Spleen (tissue), 11 donors: ENCODE data around the gene PANX1. TPM values are rescaled to one million over a fixed set of nuclear protein-coding genes. Genes with fewer than 3 reads are reported as not detected.
"Not testable (repeated sequence)": the region's sequence is repeated elsewhere in the genome, so short reads cannot be mapped to it uniquely, and the experiment has no call there.

ENCODE experiments used
- DNase-seq: peaks from one replicate; pipeline ENCODE4 v3.0.0-alpha.2; 2020
- H3K27ac ChIP-seq, 8 donors: fragments of 200-600 bp; sonication (generic) in 7 of 8; 1 replicate in 4 of 8; 2 replicates in 4 of 8; pipeline versions ENCODE4 v1.5.0 to v1.8.0; 2016 to 2021; ENCODE audit warnings: inconsistent platforms in 4 of 8, mild to moderate bottlenecking in 4 of 8, moderate library complexity in 1 of 8
- H3K27me3 ChIP-seq, 7 donors: fragments of 200-600 bp; sonication (generic) in 6 of 7; replicated peaks in 1 of 7; 1 replicate in 4 of 7; 2 replicates in 3 of 7; pipeline versions ENCODE4 v1.5.0 to v1.8.0; 2016 to 2021; ENCODE audit warnings: inconsistent platforms in 3 of 7, mild to moderate bottlenecking in 1 of 7
- H3K36me3 ChIP-seq, 6 donors: fragments of 200-600 bp; sonication (generic) in 5 of 6; 1 replicate in 4 of 6; 2 replicates in 2 of 6; pipeline versions ENCODE4 v1.5.0 to v1.8.0; 2016 to 2021; ENCODE audit warnings: inconsistent platforms in 2 of 6
- H3K4me1 ChIP-seq, 6 donors: fragments of 200-600 bp; sonication (generic) in 5 of 6; 1 replicate in 3 of 6; 2 replicates in 3 of 6; pipeline versions ENCODE4 v1.5.0 to v1.8.0; 2016 to 2021; ENCODE audit warnings: inconsistent platforms in 3 of 6
- H3K4me3 ChIP-seq, 8 donors: fragments of 200-600 bp; sonication (generic) in 7 of 8; 1 replicate in 4 of 8; 2 replicates in 4 of 8; pipeline versions ENCODE4 v1.5.0 to v1.8.0; 2016 to 2021; ENCODE audit warnings: inconsistent platforms in 4 of 8, mild to moderate bottlenecking in 4 of 8, moderate library complexity in 2 of 8
- H3K9me3 ChIP-seq, 8 donors: fragments of 200-600 bp; sonication (generic) in 7 of 8; 1 replicate in 4 of 8; 2 replicates in 4 of 8; pipeline versions ENCODE4 v1.5.0 to v1.8.0; 2016 to 2021; ENCODE audit warnings: inconsistent platforms in 4 of 8
- CTCF ChIP-seq, 11 experiments: fragments of 200-600 bp in 7 of 11; fragments of 450-650 bp in 4 of 11; sonication (generic) in 4 of 11; IDR thresholded peaks in 8 of 11; conservative IDR thresholded peaks in 3 of 11; 1 replicate in 7 of 11; 2 replicates in 4 of 11; pipeline versions ENCODE4 v1.4.0 to v1.8.0; 2016 to 2021; ENCODE audit warnings: antibody characterized with exemption in 11 of 11, inconsistent platforms in 4 of 11, mild to moderate bottlenecking in 1 of 11
- POLR2A ChIP-seq, 3 donors: fragments of 450-650 bp; IDR thresholded peaks; one replicate each; pipeline ENCODE4 v1.5.1; 2017; ENCODE audit warnings: antibody characterized with exemption in 3 of 3, mild to moderate bottlenecking in 1 of 3
- POLR2AphosphoS5 ChIP-seq, 3 donors: sonication (generic); formaldehyde crosslinking; IDR thresholded peaks; one replicate each; pipeline ENCODE4 v1.5.1; 2017; ENCODE audit warnings: antibody characterized with exemption in 3 of 3
- WGBS, 5 donors: extraction: QIAGEN DNeasy Blood & Tissue Kit in 3 of 5; methylation state at CpG; one replicate each; pipeline versions ENCODE4 v1.1.5 to v1.1.7; 2013 to 2018; 5-methylcytosine and 5-hydroxymethylcytosine counted together
- intact Hi-C: fragments of 100-400 bp; cut with DNase I; formaldehyde crosslinking; loops from one replicate; pipeline ENCODE4 v1.15.0; 2023; ENCODE audit warnings: low total_unique reads
- polyA plus RNA-seq, 3 donors: library from polyadenylated mRNA; stranded (reverse); fragments of 200-250 nt; gene quantifications; one replicate each; pipeline ENCODE4 v1.2.1, GENCODE V29; 2013
- total RNA-seq, 7 donors: library from RNA; depleted of rRNA in 3 of 7; stranded (reverse); fragments of >200 nt in 3 of 7; fragmentation: NEBNext Ultra II Directional in 4 of 7; extraction: Animal tissue kit (Norgen Biotek cat#: 25700) in 4 of 7; gene quantifications; one replicate each; pipeline versions ENCODE4 v1.1.0 to v1.2.1, GENCODE V29; 2016 to 2021
- donor health status: healthy with polysubstance abuse.
- donor health status: DM: no; HTN: no; CAD: no; lungs with moderate emphysema.
- donor health status: DM: no; HTN: no; CAD: no.
- donor health status: Bipolar disorder and iron deficiency.
- donor health status: healthy.
- donor health status: DM: no; HTN: no; CAD: no.
- donor health status: DM: yes; HTN: yes; CAD: no.

The PANX1 gene
- total and polyA plus RNA-seq, 10 donors, result 1.6 to 15.1 (median 11.5) TPM

GRCh38 chr11:94117871-94118270 is 10.8 kb upstream of the PANX1 start:
- peaks cover 0 to 11% (median 0%) of the 10 kb centered on the region in 7 donors for H3K27me3 ChIP-seq
- TF ChIP-seq CTCF (IDR thresholded peaks at IDR 0.05 in 8 of 11, conservative IDR thresholded peaks at IDR 0.05 in 3 of 11) (no peak), POLR2A (IDR thresholded peaks at IDR 0.05) (no peak), POLR2AphosphoS5 (IDR thresholded peaks at IDR 0.05) (no peak)
- DNase-seq, result no peak
- intact Hi-C loops, result no loop called here
- no peak overlapping the region for H3K4me3 ChIP-seq
- H3K9me3 ChIP-seq, result peaks cover 0 to 3% (median 0%) of the 10 kb centered on the region in 8 donors
- no peaks in the 10 kb centered on the region for H3K4me1 ChIP-seq
- H3K27ac ChIP-seq, result no peak overlapping the region
- no peaks in the 10 kb centered on the region for H3K36me3 ChIP-seq

GRCh38 chr11:94119676-94120075 is 9.0 kb upstream of the PANX1 start:
- DNase-seq, intact Hi-C loops: not testable (repeated sequence)
- 70 to 96% (median 93%) methylated on average over 6 of the region's 6 CpGs for WGBS, 5 donors

DNA sequence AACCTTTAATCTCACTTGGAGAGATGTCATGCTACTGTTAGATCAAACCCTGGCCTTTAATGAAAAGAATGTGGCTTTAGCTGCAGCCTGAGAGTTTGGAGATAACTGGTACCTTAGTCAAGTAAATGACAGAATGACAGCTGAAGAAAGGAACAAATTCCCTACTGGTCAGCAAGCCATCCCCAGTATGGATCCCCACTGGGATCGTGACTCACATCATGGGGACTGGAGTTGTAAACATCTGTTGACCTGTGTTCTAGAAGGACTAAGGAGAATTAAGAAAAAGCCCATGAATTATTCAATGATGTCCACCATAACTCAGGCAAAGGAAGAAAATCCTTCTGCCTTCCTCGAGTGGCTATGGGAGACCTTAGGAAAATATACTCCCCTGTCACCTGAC is 8.1 kb upstream of the PANX1 start:
- H3K4me1 ChIP-seq, H3K9me3 ChIP-seq, H3K27me3 ChIP-seq, DNase-seq, H3K36me3 ChIP-seq, H3K4me3 ChIP-seq, H3K27ac ChIP-seq, intact Hi-C loops: not testable (repeated sequence)
- 71 to 94% (median 83%) methylated on average over 2 of the region's 2 CpGs for WGBS, 5 donors

More at GRCh38 chr11:94119676-94120075, 9.0 kb upstream of the PANX1 start:
- H3K36me3 ChIP-seq, H3K4me1 ChIP-seq, H3K27ac ChIP-seq, H3K4me3 ChIP-seq, H3K9me3 ChIP-seq: not testable (repeated sequence)
- peaks cover 0 to 11% (median 0%) of the 10 kb centered on the region in 7 donors for H3K27me3 ChIP-seq

DNA sequence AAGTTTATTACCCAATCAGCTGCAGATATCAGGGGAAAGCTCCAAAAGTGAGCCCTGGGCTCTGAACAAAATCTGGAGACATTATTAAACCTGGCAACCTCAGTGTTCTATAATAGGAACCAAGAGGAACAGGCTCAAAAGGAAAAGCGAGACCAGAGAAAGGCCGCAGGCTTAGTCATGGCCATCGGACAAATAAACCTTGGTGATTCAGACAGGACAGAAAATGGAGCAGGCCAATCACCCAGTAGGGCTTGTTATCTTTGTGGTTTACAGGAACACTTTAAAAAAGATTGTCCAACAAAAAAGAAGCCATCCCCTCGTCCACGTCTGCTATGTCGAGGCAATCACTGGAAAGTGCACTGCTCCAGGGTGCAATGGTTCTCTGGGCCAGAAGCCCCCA is 7.7 kb upstream of the PANX1 start:
- 90 to 98% (median 94%) methylated on average over 6 of the region's 6 CpGs for WGBS, 5 donors
- H3K27ac ChIP-seq, result no peak overlapping the region
- TF ChIP-seq POLR2A (IDR thresholded peaks at IDR 0.05) (no peak), POLR2AphosphoS5 (IDR thresholded peaks at IDR 0.05) (no peak), CTCF (IDR thresholded peaks at IDR 0.05 in 8 of 11, conservative IDR thresholded peaks at IDR 0.05 in 3 of 11) (no peak)
- no peak for DNase-seq
- peaks cover 0 to 4% (median 0%) of the 10 kb centered on the region in 7 donors for H3K27me3 ChIP-seq
- no peaks in the 10 kb centered on the region for H3K36me3 ChIP-seq
- no peak overlapping the region for H3K4me3 ChIP-seq
- intact Hi-C loops, result no loop called here
- H3K4me1 ChIP-seq, result no peaks in the 10 kb centered on the region
- peaks cover 0 to 3% (median 0%) of the 10 kb centered on the region in 8 donors for H3K9me3 ChIP-seq

- WGBS, 5 donors, result 91 to 100% (median 93%) methylated on average over 8 of the region's 8 CpGs
- Histone ChIP-seq H3K27me3 (no peaks in the 10 kb centered on the region), H3K27ac (no peak overlapping the region), H3K36me3 (no peaks in the 10 kb centered on the region), H3K9me3 (no peaks in the 10 kb centered on the region), H3K4me3 (no peak overlapping the region), H3K4me1 (peaks cover 11 to 32% (median 19%) of the 10 kb centered on the region in 6 donors)
- intact Hi-C loops, result no loop called here
- no peak for DNase-seq
- TF ChIP-seq POLR2A (IDR thresholded peaks at IDR 0.05) (no peak), CTCF (IDR thresholded peaks at IDR 0.05 in 8 of 11, conservative IDR thresholded peaks at IDR 0.05 in 3 of 11) (no peak), POLR2AphosphoS5 (IDR thresholded peaks at IDR 0.05) (no peak)
Observed at GRCh38 chr11:94125407-94126115, 3.1 kb upstream of the PANX1 start.
